ENCODE data around the gene AUTS2. TPM values are rescaled to one million over a fixed set of nuclear protein-coding genes. Genes with fewer than 3 reads are reported as not detected.

Gene AUTS2
- total and polyA plus RNA-seq, 2 of the 8 experiments (the other 6 are each of a cell fraction or from before 2014, with no cell fraction given), result 25.9 to 101 TPM

GRCh38 chr7:70113536-70113935 is 515.3 kb downstream of the AUTS2 start:
- Histone ChIP-seq H3K79me2 (ENCODE audit: control insufficient read depth in 1 of 2, insufficient read depth in 2 of 2, low read length in 2 of 2) (no peaks in the 10 kb centered on the region), H2AK5ac (ENCODE audit: low read depth, low read length) (no peak overlapping the region), H3K9me3 (ENCODE audit: insufficient read depth in 2 of 2, low read depth in 1 of 2, low read length in 1 of 2) (no peaks in the 10 kb centered on the region), H2BK20ac (ENCODE audit: low read length) (no peak overlapping the region), H4K8ac (ENCODE audit: extremely low read depth, insufficient read depth, low read length) (no peak overlapping the region), H3K4ac (replicated peaks; ENCODE audit: insufficient read length, low read depth, low read length) (no peak overlapping the region), H3K36me3 (ENCODE audit: control insufficient read depth in 2 of 4, insufficient read depth in 4 of 4, low read length in 3 of 4) (no peaks in the 10 kb centered on the region), H4K5ac (ENCODE audit: insufficient read length, low read depth, low read length) (no peak overlapping the region), H2BK5ac (ENCODE audit: low read depth, low read length) (no peak overlapping the region), H3K79me1 (ENCODE audit: low read depth, low read length) (no peaks in the 10 kb centered on the region), H3K56ac (replicated peaks; ENCODE audit: insufficient read length, low read depth, low read length) (no peak overlapping the region), H3K23ac (ENCODE audit: insufficient read length) (no peak overlapping the region), H3K9ac (replicated peaks in 1 of 4; ENCODE audit: extremely low read depth in 1 of 4, low read depth in 3 of 4, low read length in 3 of 4) (no peak overlapping the region), H3K18ac (ENCODE audit: extremely low read depth, low read length) (no peak overlapping the region), H2AFZ (ENCODE audit: low read length) (no peak overlapping the region), H3K27ac (ENCODE audit: low read depth, low read length) (no peak overlapping the region), H3K4me1 (replicated peaks in 1 of 4; ENCODE audit: control insufficient read depth in 3 of 4, insufficient read depth in 4 of 4, low read length in 3 of 4) (peaks cover 0 to 2% (median 0%) of the 10 kb centered on the region in 4 experiments; a peak in 1 of 7 replicates), H2BK12ac (ENCODE audit: low read depth, low read length) (no peak overlapping the region), H4K91ac (replicated peaks; ENCODE audit: insufficient read length, low read length) (no peak overlapping the region), H2BK120ac (replicated peaks; ENCODE audit: low read depth, low read length) (no peak overlapping the region), H3K4me2 (ENCODE audit: insufficient read depth in 1 of 2, low read depth in 2 of 2, low read length in 2 of 2) (no peak overlapping the region), H3K14ac (ENCODE audit: insufficient read length) (no peak overlapping the region), H2BK15ac (ENCODE audit: low read length) (no peak overlapping the region), H4K20me1 (replicated peaks in 1 of 2; ENCODE audit: control insufficient read depth in 1 of 2, insufficient read depth in 2 of 2, low read length in 2 of 2) (no peaks in the 10 kb centered on the region), H3K27me3 (replicated peaks in 1 of 4; ENCODE audit: control insufficient read depth in 3 of 4, extremely low read depth in 1 of 4, insufficient read depth in 3 of 4, low read length in 3 of 4) (no peaks in the 10 kb centered on the region), H3K23me2 (ENCODE audit: low read depth, low read length) (no peaks in the 10 kb centered on the region), H3K4me3 (ENCODE audit: extremely low read depth in 1 of 4, insufficient read depth in 2 of 4, low read depth in 3 of 4, low read length in 4 of 4) (no peak overlapping the region)
- ChIA-PET POLR2A (ENCODE audit: partially characterized antibody) (no interaction called here), CTCF (ENCODE audit: partially characterized antibody) (interaction anchor here (1.2 to 1.6 kb wide), 2 partner anchors 10 to 14 kb away, joined by 3 to 5 read pairs; no protein-coding TSS in a partner anchor)
- DNase-seq (ENCODE audit: low read depth in 1 of 2, low spot score in 2 of 2) (no peak), FAIRE-seq (no peak)
- WGBS, 2 experiments (ENCODE audit: extremely low coverage in 1 of 2, insufficient coverage in 1 of 2, insufficient read length in 1 of 2, insufficient replicate concordance in 2 of 2, low coverage in 1 of 2, low lambda C conversion rate in 2 of 2, missing lambda C conversion rate in 1 of 2), result 87% methylated on average over 3 of the region's 3 CpGs; no CpG with 5 or more reads in 1 of the 2 experiments
- TF ChIP-seq ZNF274 (IDR thresholded peaks at IDR 0.05; ENCODE audit: borderline replicate concordance, extremely low read depth, low read length), result no peak
